ENCODE results near the gene UBE2G1.
A peak's percentile ranks its signal among the peaks of the same experiment; 100 is the strongest.
"Not testable (repeated sequence)": the region's sequence is repeated elsewhere in the genome, so short reads cannot be mapped to it uniquely, and the experiment has no call there.

Gene UBE2G1

GRCh38 chr17:4375039-4375748 lies 8.7 kb upstream of the UBE2G1 start:
- DNase-seq: no peak

- DNase-seq: no peak
These were observed 3.2 kb upstream of the UBE2G1 start for GRCh38 chr17:4369557-4370230.

- DNase-seq: no peak
These were observed 1.9 kb upstream of the UBE2G1 start for GRCh38 chr17:4368341-4368740.

GRCh38 chr17:4367177-4367576 lies 702 bp upstream of the UBE2G1 start:
- not testable (repeated sequence) for DNase-seq

- no peak for DNase-seq
These were observed 698 bp downstream of the UBE2G1 start for GRCh38 chr17:4365628-4366326.

- DNase-seq: peak; percentile 78 to 93
These were observed 1.3 kb downstream of the UBE2G1 start for GRCh38 chr17:4365103-4365627.

GRCh38 chr17:4364622-4365041 lies 1.8 kb downstream of the UBE2G1 start:
- DNase-seq: no peak

- peak in 1 of 2 experiments; percentile 23 for DNase-seq
These were observed 4.3 kb downstream of the UBE2G1 start for GRCh38 chr17:4362141-4362540.

DNA sequence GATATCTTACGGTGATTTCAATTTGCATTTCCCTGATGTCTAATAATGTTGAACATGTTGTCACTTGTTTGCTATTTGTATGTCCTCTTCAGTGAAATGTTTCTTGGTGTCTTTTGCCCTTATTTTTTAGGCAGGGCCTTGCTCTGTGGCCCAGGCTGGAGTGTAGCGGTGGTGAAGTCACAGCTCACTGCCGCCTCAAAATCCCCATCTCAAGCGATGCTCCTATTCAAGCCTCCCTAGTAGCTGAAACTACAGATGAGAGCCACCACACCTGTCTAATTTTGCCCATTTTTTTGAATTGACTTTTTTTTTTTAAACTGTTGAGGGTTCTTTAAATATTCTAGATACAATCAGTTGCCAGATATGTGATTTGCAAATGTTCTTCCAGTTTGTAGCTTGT lies 8.3 kb downstream of the UBE2G1 start:
- DNase-seq: no peak

DNA sequence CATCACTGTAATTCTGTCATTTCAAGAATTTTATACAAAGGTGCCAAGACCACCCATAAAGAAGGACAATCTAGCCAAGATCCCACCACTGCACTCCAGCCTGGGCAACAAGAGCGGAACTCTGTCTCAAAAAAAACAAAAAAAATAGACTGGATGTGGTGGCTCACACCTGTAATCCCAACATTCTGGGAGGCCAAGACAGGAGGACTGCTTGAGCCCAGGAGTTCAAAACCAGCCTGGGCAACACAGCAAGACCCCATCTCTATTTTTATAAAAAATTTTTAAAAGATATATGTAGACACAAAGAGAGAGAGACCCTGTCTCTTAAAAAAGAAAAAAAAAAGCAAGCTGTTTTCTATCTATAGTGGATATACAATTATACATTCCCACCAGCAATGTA lies 8.8 kb downstream of the UBE2G1 start:
- DNase-seq: no peak

DNA sequence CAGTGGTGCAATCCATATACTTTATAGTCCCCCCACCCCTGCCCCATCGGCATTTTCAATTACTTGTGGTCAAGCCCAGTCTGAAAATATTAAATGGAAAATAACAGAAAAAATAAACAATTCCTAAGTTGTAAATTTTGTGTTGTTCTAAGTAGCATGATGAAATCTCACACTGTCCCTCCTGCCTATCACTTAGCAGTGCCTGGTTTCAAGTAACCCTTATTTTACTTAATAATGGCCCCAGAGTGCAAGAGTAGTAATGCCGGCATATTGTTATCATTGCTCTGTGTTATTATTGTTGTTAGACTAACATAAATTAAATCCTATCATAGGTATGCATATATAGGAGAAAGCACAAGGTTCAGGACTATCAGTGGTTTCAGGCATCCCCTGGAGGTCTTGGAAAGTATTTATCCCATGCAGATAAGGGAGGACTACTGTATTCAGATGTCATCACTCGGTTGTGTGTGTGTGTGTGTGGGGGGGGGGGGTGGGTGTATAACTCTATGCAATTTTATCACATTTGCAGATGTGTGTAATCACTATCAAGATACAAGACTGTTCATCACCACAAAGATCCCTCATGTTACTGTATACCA lies 9.3 kb downstream of the UBE2G1 start:
- DNase-seq: no peak

DNA sequence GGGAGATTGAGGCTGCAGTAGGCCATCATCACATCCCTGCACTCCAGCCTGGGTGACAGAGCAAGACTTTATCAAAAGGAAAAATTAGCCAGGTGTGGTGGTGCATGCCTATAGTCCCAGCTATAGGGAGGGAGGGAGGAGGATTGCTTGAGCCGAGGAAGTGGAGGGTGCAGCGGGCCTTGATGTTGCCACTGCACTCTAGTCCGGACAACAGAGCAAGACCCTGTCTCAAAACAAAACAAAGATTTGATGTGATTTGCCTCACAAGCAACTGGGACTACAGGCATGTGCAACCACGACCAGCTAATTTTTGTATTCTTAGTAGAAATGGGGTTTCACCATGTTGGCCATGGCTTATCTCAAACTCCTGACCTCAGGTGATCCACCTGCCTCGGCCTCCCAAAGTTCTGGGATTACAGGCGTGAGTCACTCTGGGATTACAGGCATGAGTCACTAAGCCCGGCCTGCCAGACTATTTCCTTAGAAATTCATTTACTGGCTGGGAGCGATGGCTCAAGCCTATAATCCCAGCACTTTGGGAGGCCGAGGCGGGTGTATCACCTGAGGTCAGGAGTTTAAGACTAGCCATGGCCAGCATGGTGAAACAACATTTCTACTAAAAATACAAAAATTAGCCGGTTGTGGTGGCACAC lies 11.5 kb downstream of the UBE2G1 start:
- no peak for DNase-seq

DNA sequence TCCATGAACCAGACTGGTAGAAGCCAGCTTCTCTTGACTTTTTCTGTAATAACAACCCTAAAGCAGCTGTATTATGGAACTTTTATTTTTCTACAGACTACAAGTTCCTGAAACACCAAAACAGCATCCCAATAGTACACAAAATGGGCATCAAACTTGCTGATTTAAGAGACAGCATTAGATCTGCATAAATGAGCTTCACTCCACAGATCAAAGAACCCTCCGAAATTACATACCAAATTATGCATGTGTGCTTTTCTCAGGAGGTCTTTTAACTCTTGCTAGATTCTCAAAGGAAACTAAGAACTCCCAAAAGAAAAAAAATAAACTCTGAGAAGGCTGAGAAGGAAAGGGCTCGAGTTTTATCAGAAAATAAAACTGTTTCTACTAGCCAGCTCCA lies 12.3 kb downstream of the UBE2G1 start:
- no peak for DNase-seq

DNA sequence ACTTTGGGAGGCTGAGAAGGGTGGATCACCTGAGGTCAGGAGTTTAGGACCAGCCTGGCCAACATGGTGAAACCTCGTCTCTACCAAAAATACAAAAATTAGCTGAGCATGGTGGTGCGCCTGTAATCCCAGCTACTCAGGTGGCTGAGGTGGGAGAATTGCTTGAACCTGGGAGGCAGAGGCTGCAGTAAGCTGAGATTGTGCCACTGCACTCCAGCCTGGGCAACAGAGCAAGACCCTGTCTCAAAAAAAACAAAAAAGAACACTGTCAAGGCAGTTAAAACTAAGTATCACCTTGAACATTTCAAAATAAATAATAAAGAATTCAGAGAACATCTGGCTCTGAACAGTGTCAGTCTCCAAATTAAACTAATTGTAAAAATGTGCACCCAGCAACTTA lies 16.3 kb downstream of the UBE2G1 start:
- not testable (repeated sequence) for DNase-seq

GRCh38 chr17:4345581-4346252 lies 20.8 kb downstream of the UBE2G1 start:
- no peak for DNase-seq

DNA sequence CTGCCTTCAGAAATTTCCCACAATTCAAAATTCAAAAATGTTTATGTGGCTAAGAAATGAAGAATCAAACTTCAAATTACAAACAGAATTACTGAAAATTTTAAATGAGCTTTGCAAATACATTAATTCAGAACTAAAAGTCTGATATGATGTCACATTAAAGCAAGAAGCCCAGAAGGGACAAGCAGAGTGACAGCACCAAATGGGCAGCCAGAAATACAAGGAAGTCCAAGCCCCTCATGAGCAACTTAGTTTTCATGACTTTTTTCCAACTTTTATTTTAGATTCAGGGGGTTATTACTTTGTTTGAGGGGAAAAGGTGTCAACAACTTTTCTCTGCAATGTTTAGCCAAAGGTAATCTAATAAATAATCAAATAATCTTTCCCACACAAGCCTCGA lies 21.5 kb downstream of the UBE2G1 start:
- DNase-seq: no peak

DNA sequence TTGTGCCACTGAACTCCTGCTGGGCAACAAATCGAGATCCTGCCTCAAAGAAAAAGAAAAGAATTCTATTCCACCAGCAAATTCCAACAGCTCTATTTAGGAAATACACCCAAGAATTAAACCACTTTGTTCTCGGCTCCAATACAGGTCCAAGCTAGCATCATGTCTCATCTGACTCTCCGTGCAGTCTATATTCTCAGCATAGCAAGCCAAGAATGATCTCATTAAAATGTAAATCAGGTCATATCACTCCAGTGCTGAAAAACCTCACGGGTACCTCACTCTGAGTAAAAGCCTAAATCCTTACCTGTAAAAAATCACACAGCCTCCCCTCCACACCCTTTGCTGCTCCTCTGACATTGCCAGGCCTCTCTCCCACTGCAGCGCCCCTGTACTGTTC lies 23.9 kb downstream of the UBE2G1 start:
- no peak for DNase-seq

GRCh38 chr17:4341616-4341977 lies 24.9 kb downstream of the UBE2G1 start:
- DNase-seq: no peak

DNA sequence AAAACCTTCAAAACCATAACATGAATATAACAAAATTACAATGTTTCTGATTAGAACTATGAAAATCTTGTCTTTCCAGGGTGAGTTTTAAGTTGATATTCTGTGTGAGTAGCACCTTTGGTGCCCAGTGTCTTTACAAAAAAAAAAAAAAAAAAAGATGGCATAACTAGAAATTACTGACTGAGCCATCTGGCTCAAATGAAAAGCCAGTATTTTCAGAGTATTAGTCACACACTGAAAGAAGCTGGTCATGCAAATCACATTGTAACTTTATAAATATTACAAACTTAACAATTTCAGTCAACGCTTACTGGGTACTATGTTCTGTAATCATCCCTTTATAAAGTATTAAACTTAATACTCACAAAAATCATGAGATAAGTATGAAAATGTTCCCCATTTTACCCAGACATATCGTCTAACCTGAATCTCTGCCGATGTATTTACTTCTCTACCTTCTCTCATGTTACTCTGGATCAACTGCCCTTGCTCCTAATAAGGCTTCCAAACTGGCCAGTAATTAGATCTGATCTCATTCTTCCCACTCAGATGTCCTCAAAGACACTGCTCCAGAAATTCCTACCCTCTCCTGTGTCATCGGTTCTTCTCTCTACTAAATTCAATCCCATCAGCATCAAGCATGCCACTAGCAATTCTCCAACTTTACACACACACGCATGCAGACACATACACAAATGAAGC lies 25.4 kb downstream of the UBE2G1 start:
- no peak for DNase-seq

DNA sequence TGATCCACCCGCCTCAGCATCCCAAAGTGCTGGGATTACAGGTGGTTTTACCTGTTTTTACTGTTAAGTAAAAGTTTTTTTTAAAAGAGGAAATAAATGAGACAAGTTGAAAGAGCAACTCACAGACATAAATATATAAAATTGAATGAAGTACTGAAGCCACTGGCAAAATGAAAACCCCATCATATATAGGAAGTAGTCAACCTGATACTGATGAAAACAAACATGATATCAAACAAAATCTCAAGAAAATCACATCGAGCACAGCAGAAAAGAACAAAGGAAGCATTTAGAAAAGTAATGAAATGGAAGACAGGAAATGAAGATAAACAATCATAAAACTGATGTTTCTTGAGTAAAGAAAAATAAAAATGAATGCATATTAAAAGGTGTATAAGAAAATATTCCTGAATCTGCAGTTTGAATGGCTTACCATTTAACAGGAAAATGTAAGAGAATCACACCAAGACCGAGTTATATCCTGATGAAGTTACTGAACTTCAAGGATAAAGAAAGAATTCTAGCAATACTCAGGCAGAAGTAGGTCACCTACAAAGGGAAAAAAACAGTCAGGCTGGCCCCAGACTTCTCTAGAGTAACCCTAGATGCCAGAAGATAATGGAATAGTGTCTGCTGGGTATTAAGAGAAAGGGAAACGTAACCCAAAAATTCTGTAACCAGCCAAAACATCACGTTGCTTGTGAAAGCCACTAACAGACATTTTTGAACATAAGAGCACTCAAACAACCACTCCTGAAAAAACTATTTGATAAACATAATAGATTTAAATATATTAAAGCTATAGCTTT lies 31.5 kb downstream of the UBE2G1 start:
- no peak for DNase-seq

DNA sequence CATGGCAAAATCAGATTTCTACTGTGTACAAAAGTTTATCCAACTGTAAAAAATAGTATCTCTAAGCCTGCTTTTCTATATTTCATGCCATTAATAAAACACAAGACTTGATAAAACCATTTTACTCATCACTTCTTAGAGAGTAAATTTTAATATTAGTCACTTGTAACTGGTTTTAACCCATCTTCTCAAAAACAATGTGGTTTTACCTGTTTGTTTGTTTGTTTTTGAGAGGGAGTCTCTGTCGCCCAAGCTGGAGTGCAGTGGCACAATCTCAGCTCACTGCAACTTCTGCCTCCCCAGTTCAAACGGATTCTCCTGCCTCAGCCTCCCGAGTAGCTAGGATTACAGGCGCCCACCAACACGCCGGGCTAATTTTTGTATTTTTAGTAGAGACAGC lies 32.1 kb downstream of the UBE2G1 start:
- DNase-seq: no peak

Data from SW 1271 (cell line).